ENCODE data around the gene SFR1.

SFR1 gene

GRCh38 chr10:104098358-104098925 lies 23.5 kb upstream of the SFR1 start:
- no peaks in the 10 kb centered on the region for H3K27me3 ChIP-seq (ENCODE audit: insufficient read depth, poor library complexity, severe bottlenecking)
- no peak for TF ChIP-seq CTCF (IDR thresholded peaks at IDR 0.05; ENCODE audit: poor library complexity, severe bottlenecking)
- peaks cover 25% of the 10 kb centered on the region for H3K4me1 ChIP-seq (ENCODE audit: insufficient read depth, poor library complexity, severe bottlenecking)
- DNase-seq (ENCODE audit: low spot score), result no peak
- peak overlapping the region; percentile 82 for H3K27ac ChIP-seq (ENCODE audit: poor library complexity, severe bottlenecking)
- no peaks in the 10 kb centered on the region for H3K36me3 ChIP-seq (ENCODE audit: low read depth)
- H3K9me3 ChIP-seq (ENCODE audit: severe bottlenecking), result peaks cover 4% of the 10 kb centered on the region
- ATAC-seq (ENCODE audit: low read depth), result no peak
- H3K4me3 ChIP-seq (ENCODE audit: severe bottlenecking), result no peak overlapping the region

GRCh38 chr10:104099269-104099668 lies 22.7 kb upstream of the SFR1 start:
- H3K36me3 ChIP-seq (ENCODE audit: low read depth), result no peaks in the 10 kb centered on the region
- DNase-seq (ENCODE audit: low spot score) (no peak), ATAC-seq (ENCODE audit: low read depth) (peak; percentile 95)
- H3K9me3 ChIP-seq (ENCODE audit: severe bottlenecking), result peaks cover 3% of the 10 kb centered on the region
- no peak overlapping the region for H3K4me3 ChIP-seq (ENCODE audit: severe bottlenecking)
- peaks cover 23% of the 10 kb centered on the region for H3K4me1 ChIP-seq (ENCODE audit: insufficient read depth, poor library complexity, severe bottlenecking)
- peak overlapping the region; percentile 82 for H3K27ac ChIP-seq (ENCODE audit: poor library complexity, severe bottlenecking)
- no peak for TF ChIP-seq CTCF (IDR thresholded peaks at IDR 0.05; ENCODE audit: poor library complexity, severe bottlenecking)
- no peaks in the 10 kb centered on the region for H3K27me3 ChIP-seq (ENCODE audit: insufficient read depth, poor library complexity, severe bottlenecking)

- ATAC-seq (ENCODE audit: low read depth), result no peak
- no peaks in the 10 kb centered on the region for H3K27me3 ChIP-seq (ENCODE audit: insufficient read depth, poor library complexity, severe bottlenecking)
- H3K36me3 ChIP-seq (ENCODE audit: low read depth), result no peaks in the 10 kb centered on the region
- peaks cover 29% of the 10 kb centered on the region for H3K4me1 ChIP-seq (ENCODE audit: insufficient read depth, poor library complexity, severe bottlenecking)
- H3K27ac ChIP-seq (ENCODE audit: poor library complexity, severe bottlenecking), result peak overlapping the region; percentile 82
- peaks cover 3% of the 10 kb centered on the region for H3K9me3 ChIP-seq (ENCODE audit: severe bottlenecking)
- DNase-seq (ENCODE audit: low spot score), result no peak
- H3K4me3 ChIP-seq (ENCODE audit: severe bottlenecking), result no peak overlapping the region
- no peak for TF ChIP-seq CTCF (IDR thresholded peaks at IDR 0.05; ENCODE audit: poor library complexity, severe bottlenecking)
Observed at GRCh38 chr10:104099941-104100340, 22.0 kb upstream of the SFR1 start.

- no peaks in the 10 kb centered on the region for H3K27me3 ChIP-seq (ENCODE audit: insufficient read depth, poor library complexity, severe bottlenecking)
- H3K4me1 ChIP-seq (ENCODE audit: insufficient read depth, poor library complexity, severe bottlenecking), result peaks cover 32% of the 10 kb centered on the region
- H3K4me3 ChIP-seq (ENCODE audit: severe bottlenecking), result no peak overlapping the region
- DNase-seq (ENCODE audit: low spot score), result no peak
- H3K9me3 ChIP-seq (ENCODE audit: severe bottlenecking), result peaks cover 3% of the 10 kb centered on the region
- no peak for TF ChIP-seq CTCF (IDR thresholded peaks at IDR 0.05; ENCODE audit: poor library complexity, severe bottlenecking)
- H3K27ac ChIP-seq (ENCODE audit: poor library complexity, severe bottlenecking), result no peak overlapping the region
- ATAC-seq (ENCODE audit: low read depth), result no peak
- H3K36me3 ChIP-seq (ENCODE audit: low read depth), result no peaks in the 10 kb centered on the region
Observed at GRCh38 chr10:104100795-104101194, 21.2 kb upstream of the SFR1 start.

GRCh38 chr10:104101902-104102301 lies 20.1 kb upstream of the SFR1 start:
- no peak for DNase-seq (ENCODE audit: low spot score)
- TF ChIP-seq CTCF (IDR thresholded peaks at IDR 0.05; ENCODE audit: poor library complexity, severe bottlenecking), result no peak
- peaks cover 32% of the 10 kb centered on the region for H3K4me1 ChIP-seq (ENCODE audit: insufficient read depth, poor library complexity, severe bottlenecking)
- no peak for ATAC-seq (ENCODE audit: low read depth)
- peaks cover 2% of the 10 kb centered on the region for H3K9me3 ChIP-seq (ENCODE audit: severe bottlenecking)
- H3K36me3 ChIP-seq (ENCODE audit: low read depth), result no peaks in the 10 kb centered on the region
- H3K27me3 ChIP-seq (ENCODE audit: insufficient read depth, poor library complexity, severe bottlenecking), result no peaks in the 10 kb centered on the region
- H3K27ac ChIP-seq (ENCODE audit: poor library complexity, severe bottlenecking), result no peak overlapping the region
- H3K4me3 ChIP-seq (ENCODE audit: severe bottlenecking), result no peak overlapping the region

Data from RWPE2 (cell line).